Hippocampal formation (tissue), 2 donors: ENCODE results near the gene PHPT1.
"Not testable (repeated sequence)": the region's sequence is repeated elsewhere in the genome, so short reads cannot be mapped to it uniquely, and the experiment has no call there.

Experiments used
- DNase-seq, 2 donors: peaks; one replicate each; lab custom pipeline; 2025; lab: John Stamatoyannopoulos, UW

PHPT1 gene

GRCh38 chr9:136860529-136860928, 11.3 kb downstream of the PHPT1 start:
- no peak for DNase-seq

GRCh38 chr9:136860933-136861873, 12.0 kb downstream of the PHPT1 start:
- no peak for DNase-seq

- DNase-seq = no peak
These were observed 12.8 kb downstream of the PHPT1 start for GRCh38 chr9:136861874-136862457.

GRCh38 chr9:136862849-136863622, 13.8 kb downstream of the PHPT1 start:
- no peak for DNase-seq

- no peak for DNase-seq
These were observed 14.5 kb downstream of the PHPT1 start for GRCh38 chr9:136863623-136864273.

- no peak for DNase-seq
These were observed 16.0 kb downstream of the PHPT1 start for GRCh38 chr9:136865041-136865767.

- no peak for DNase-seq
These were observed 16.5 kb downstream of the PHPT1 start for GRCh38 chr9:136865768-136866103.

- not testable (repeated sequence) for DNase-seq
These were observed 17.8 kb downstream of the PHPT1 start for GRCh38 chr9:136866898-136867421.

- no peak for DNase-seq
These were observed 18.3 kb downstream of the PHPT1 start for GRCh38 chr9:136867480-136867879.

- no peak for DNase-seq
These were observed 18.7 kb downstream of the PHPT1 start for GRCh38 chr9:136867917-136868316.

- no peak for DNase-seq
These were observed 19.4 kb downstream of the PHPT1 start for GRCh38 chr9:136868644-136869043.

- not testable (repeated sequence) for DNase-seq
These were observed 20.4 kb downstream of the PHPT1 start for GRCh38 chr9:136869611-136870010.

GRCh38 chr9:136875155-136875554, 25.9 kb downstream of the PHPT1 start:
- no peak for DNase-seq

- no peak for DNase-seq
These were observed 27.3 kb downstream of the PHPT1 start for GRCh38 chr9:136876476-136876875.

GRCh38 chr9:136880651-136881050, 31.4 kb downstream of the PHPT1 start:
- no peak for DNase-seq

GRCh38 chr9:136881691-136882108, 32.5 kb downstream of the PHPT1 start:
- peak in 1 of 2 donors; percentile 10 for DNase-seq

GRCh38 chr9:136882109-136882946, 33.1 kb downstream of the PHPT1 start:
- no peak for DNase-seq

GRCh38 chr9:136882947-136883283, 33.7 kb downstream of the PHPT1 start:
- DNase-seq = not testable (repeated sequence)

GRCh38 chr9:136883670-136884069, 34.5 kb downstream of the PHPT1 start:
- DNase-seq = not testable (repeated sequence)

GRCh38 chr9:136885950-136886578, 36.9 kb downstream of the PHPT1 start, which contains the start of gene TRAF2:
Gene TRAF2 (plus strand): TSS chr9:136886516. CDS start chr9:136898741, 12,225 bp downstream.
- DNase-seq = peak; percentile 93 to 95
